ENCODE measurements around the gene LYPD1. TPM values are rescaled to one million over a fixed set of nuclear protein-coding genes. Genes with fewer than 3 reads are reported as not detected.

LYPD1 gene
- total and polyA plus RNA-seq, 2 experiments from 2014 or later: 1.5 to 4.2 TPM

- no peaks in the 10 kb centered on the region for H4K20me1 ChIP-seq (replicated peaks; ENCODE audit: insufficient read depth)
- H3K27ac ChIP-seq (ENCODE audit: low read depth): no peak overlapping the region
- H3K27ac Mint-ChIP-seq: no peak overlapping the region
- H3K4me1 ChIP-seq (ENCODE audit: insufficient read depth): no peaks in the 10 kb centered on the region; the same call in 1 of the 2 replicates
- ATAC-seq (no peak), DNase-seq (ENCODE audit: low spot score) (no peak)
- H3F3A ChIP-seq (replicated peaks; ENCODE audit: low read depth): no peaks in the 10 kb centered on the region
- no peaks in the 10 kb centered on the region for H3K27me3 Mint-ChIP-seq (ENCODE audit: insufficient read depth, low read depth, poor library complexity)
- no peaks in the 10 kb centered on the region for H3K27me3 ChIP-seq (ENCODE audit: insufficient read depth)
- TF ChIP-seq ZNF331 (CRISPR knock-in tag; IDR thresholded peaks at IDR 0.05; ENCODE audit: low read depth) (no peak), STAT1 (IDR thresholded peaks at IDR 0.05; ENCODE audit: unreplicated experiment) (no peak), REST (IDR thresholded peaks at IDR 0.05; ENCODE audit: unreplicated experiment) (no peak), ETS1 (IDR thresholded peaks at IDR 0.05) (no peak), POLR2AphosphoS5 (IDR thresholded peaks at IDR 0.05; ENCODE audit: low read depth) (no peak), ZNF462 (CRISPR knock-in tag; IDR thresholded peaks at IDR 0.05) (no peak), EZH2 (IDR thresholded peaks at IDR 0.05; ENCODE audit: low read depth, unreplicated experiment) (no peak), CREB1 (CRISPR knock-in tag; IDR thresholded peaks at IDR 0.05; ENCODE audit: low read depth) (no peak), EZH2phosphoT487 (IDR thresholded peaks at IDR 0.05; ENCODE audit: unreplicated experiment) (no peak), NANOG (IDR thresholded peaks at IDR 0.05; ENCODE audit: borderline replicate concordance) (no peak), ZNF114 (CRISPR knock-in tag; IDR thresholded peaks at IDR 0.05) (no peak), CTCF (conservative IDR thresholded peaks at IDR 0.05; ENCODE audit: low read depth in 2 of 2) (no peak), JUNB (IDR thresholded peaks at IDR 0.05; ENCODE audit: unreplicated experiment) (no peak)
- no peak overlapping the region for H2AFZ ChIP-seq
- no peak overlapping the region for H3K4me3 Mint-ChIP-seq
- H3K4me2 ChIP-seq: no peak overlapping the region
- no peak overlapping the region for H3K4me3 ChIP-seq
- peaks cover 5% of the 10 kb centered on the region; the same call in 1 of the 3 replicates for H3K4me1 Mint-ChIP-seq
- H3K9me2 ChIP-seq (ENCODE audit: insufficient read depth): peaks cover 11% of the 10 kb centered on the region
- H3K9me3 Mint-ChIP-seq: no peaks in the 10 kb centered on the region
- no peaks in the 10 kb centered on the region for H3K36me3 Mint-ChIP-seq (ENCODE audit: low read depth)
- no peaks in the 10 kb centered on the region for H3K79me2 ChIP-seq (replicated peaks; ENCODE audit: insufficient read depth)
- H3K36me3 ChIP-seq (ENCODE audit: insufficient read depth): no peaks in the 10 kb centered on the region
Measured at GRCh38 chr2:132598536-132598935, 71.5 kb downstream of the LYPD1 start.
